GM12865 (cell line): ENCODE data around the gene MID1.

Experiments used
- DNase-seq: peaks from one replicate; pipeline ENCODE4 v3.0.0; 2010; ENCODE audit warnings: low read depth
- H3K4me3 ChIP-seq: 2 replicates; pipeline ENCODE4 v1.5.1; 2011; ENCODE audit warnings: mild to moderate bottlenecking, low read depth, low read length, control low read depth
- CTCF ChIP-seq: IDR thresholded peaks from 2 replicates; pipeline ENCODE4 v1.5.1; 2011; ENCODE audit warnings: low read length, control low read depth, low read depth, inconsistent platforms; ENCODE audit not compliant: insufficient read depth; ENCODE audit errors: missing control alignments

MID1 gene

DNA sequence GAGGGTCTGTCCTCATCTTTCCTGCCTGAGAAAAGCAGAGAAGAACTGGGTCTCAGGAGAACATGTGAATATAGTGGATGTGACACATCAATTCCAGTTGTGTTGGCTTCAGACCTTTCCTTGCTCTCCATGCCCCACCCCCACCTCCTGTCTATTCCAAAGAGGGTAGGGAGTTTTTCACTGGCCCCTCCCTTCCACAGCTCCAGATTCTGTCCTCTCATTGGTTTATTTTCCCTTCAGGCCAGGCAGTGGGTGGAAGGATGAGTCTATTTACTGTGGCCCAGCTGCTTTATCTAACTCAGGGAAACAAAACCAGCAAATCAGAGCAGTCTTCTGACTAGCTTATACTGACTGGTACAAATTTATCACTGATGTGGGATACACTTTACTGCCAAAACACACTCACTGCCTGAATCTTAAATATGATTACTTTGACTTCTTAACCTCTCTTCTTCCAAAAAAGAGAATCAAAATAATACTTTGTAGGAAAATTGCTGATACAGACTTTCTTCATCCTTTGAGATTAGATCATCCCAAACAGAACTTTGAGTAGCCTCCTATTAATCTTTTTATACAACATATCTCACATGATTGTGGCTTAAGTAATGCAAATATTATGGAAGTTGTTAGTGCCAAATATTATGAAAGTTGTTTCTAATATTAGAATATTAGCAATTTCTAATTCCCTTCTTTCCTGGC, 221.2 kb downstream of the MID1 start:
- DNase-seq, result no peak
- H3K4me3 ChIP-seq, result no peak overlapping the region
- TF ChIP-seq CTCF, result no peak

GRCh38 chrX:10398215-10398614, 222.2 kb downstream of the MID1 start:
- no peak overlapping the region for H3K4me3 ChIP-seq
- TF ChIP-seq CTCF, result no peak
- no peak for DNase-seq

- DNase-seq, result no peak
- no peak overlapping the region for H3K4me3 ChIP-seq
- TF ChIP-seq CTCF, result no peak
Observed at GRCh38 chrX:10397349-10397748, 223.0 kb downstream of the MID1 start.

DNA sequence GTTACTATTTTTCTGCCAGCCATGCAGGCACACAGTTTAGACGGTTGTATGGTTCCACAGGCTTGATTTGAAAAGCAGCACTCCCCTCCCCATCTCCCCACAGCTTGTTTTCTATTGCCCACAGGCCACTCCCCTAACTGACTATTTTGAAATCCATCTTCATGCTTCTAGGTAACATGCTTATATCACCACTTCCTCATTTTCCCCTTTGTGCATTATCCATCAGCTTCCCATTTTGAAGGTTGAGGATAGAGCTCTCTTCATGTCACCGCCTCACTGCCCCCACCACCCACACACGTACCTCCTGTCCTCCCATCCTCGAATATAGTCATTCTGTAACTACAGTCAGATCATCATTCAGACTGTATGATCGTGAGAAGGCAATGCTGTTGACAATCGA, 224.7 kb downstream of the MID1 start:
- no peak overlapping the region for H3K4me3 ChIP-seq
- TF ChIP-seq CTCF, result no peak
- DNase-seq, result no peak
